ENCODE results near the gene PLCB1. TPM values are rescaled to one million over a fixed set of nuclear protein-coding genes. Genes with fewer than 3 reads are reported as not detected.

Gene PLCB1
- polyA plus RNA-seq, 1 experiment: 16.4 TPM

- H3K4me3 ChIP-seq (ENCODE audit: low read depth, low read length): no peak overlapping the region
- H3K9me3 ChIP-seq (ENCODE audit: control insufficient read depth, insufficient read depth, low read length): no peaks in the 10 kb centered on the region
- DNase-seq (ENCODE audit: low read depth, low spot score): no peak
- TF ChIP-seq CTCF (IDR thresholded peaks at IDR 0.05; ENCODE audit: low read depth, low read length): no peak
- ChIA-PET POLR2A (no interaction called here), CTCF (no interaction called here)
- no peak overlapping the region for H3K27ac ChIP-seq (ENCODE audit: low read depth, low read length)
- H3K27me3 ChIP-seq (ENCODE audit: control insufficient read depth, insufficient read depth, low read length): no peaks in the 10 kb centered on the region
These were observed 355.6 kb downstream of the PLCB1 start for GRCh38 chr20:8487696-8488095.

- no peak for TF ChIP-seq CTCF (IDR thresholded peaks at IDR 0.05; ENCODE audit: low read depth, low read length)
- H3K4me3 ChIP-seq (ENCODE audit: low read depth, low read length): no peak overlapping the region
- no peak for DNase-seq (ENCODE audit: low read depth, low spot score)
- CTCF ChIA-PET: interaction anchor here (1.4 kb wide), 1 partner anchor 232 kb away, joined by 3 read pairs; no protein-coding TSS in a partner anchor
- no peaks in the 10 kb centered on the region for H3K9me3 ChIP-seq (ENCODE audit: control insufficient read depth, insufficient read depth, low read length)
- no peak overlapping the region for H3K27ac ChIP-seq (ENCODE audit: low read depth, low read length)
- no peaks in the 10 kb centered on the region for H3K27me3 ChIP-seq (ENCODE audit: control insufficient read depth, insufficient read depth, low read length)
- POLR2A ChIA-PET: no interaction called here
These were observed 357.2 kb downstream of the PLCB1 start for GRCh38 chr20:8489094-8489883.

- H3K4me3 ChIP-seq (ENCODE audit: low read depth, low read length): no peak overlapping the region
- no peak for DNase-seq (ENCODE audit: low read depth, low spot score)
- ChIA-PET POLR2A (no interaction called here), CTCF (no interaction called here)
- no peak for TF ChIP-seq CTCF (IDR thresholded peaks at IDR 0.05; ENCODE audit: low read depth, low read length)
- H3K9me3 ChIP-seq (ENCODE audit: control insufficient read depth, insufficient read depth, low read length): no peaks in the 10 kb centered on the region
- no peak overlapping the region for H3K27ac ChIP-seq (ENCODE audit: low read depth, low read length)
- H3K27me3 ChIP-seq (ENCODE audit: control insufficient read depth, insufficient read depth, low read length): no peaks in the 10 kb centered on the region
These were observed 358.2 kb downstream of the PLCB1 start for GRCh38 chr20:8490076-8490830.

- Histone ChIP-seq H3K9me3 (ENCODE audit: control insufficient read depth, insufficient read depth, low read length) (no peaks in the 10 kb centered on the region), H3K4me3 (ENCODE audit: low read depth, low read length) (no peak overlapping the region), H3K27me3 (ENCODE audit: control insufficient read depth, insufficient read depth, low read length) (no peaks in the 10 kb centered on the region), H3K27ac (ENCODE audit: low read depth, low read length) (no peak overlapping the region)
- DNase-seq (ENCODE audit: low read depth, low spot score): no peak
- TF ChIP-seq CTCF (IDR thresholded peaks at IDR 0.05; ENCODE audit: low read depth, low read length): no peak
- ChIA-PET POLR2A (no interaction called here), CTCF (interaction anchor here (0.7 kb wide), 2 partner anchors 230 to 521 kb away, joined by 3 to 5 read pairs; no protein-coding TSS in a partner anchor)
These were observed 360.1 kb downstream of the PLCB1 start for GRCh38 chr20:8492173-8492572.

GRCh38 chr20:8498571-8498970 lies 366.5 kb downstream of the PLCB1 start:
- CTCF ChIA-PET: no interaction called here
- no peak for DNase-seq (ENCODE audit: low read depth, low spot score)
- H3K4me3 ChIP-seq (ENCODE audit: low read depth, low read length): no peak overlapping the region
- POLR2A ChIA-PET: no interaction called here
- no peaks in the 10 kb centered on the region for H3K9me3 ChIP-seq (ENCODE audit: control insufficient read depth, insufficient read depth, low read length)
- no peak for TF ChIP-seq CTCF (IDR thresholded peaks at IDR 0.05; ENCODE audit: low read depth, low read length)
- no peak overlapping the region for H3K27ac ChIP-seq (ENCODE audit: low read depth, low read length)
- no peaks in the 10 kb centered on the region for H3K27me3 ChIP-seq (ENCODE audit: control insufficient read depth, insufficient read depth, low read length)

Data from AG04450 (cell line).